GM12874 (cell line): Measurements from ENCODE around the gene ACAT2.
A peak's percentile ranks its signal among the peaks of the same experiment; 100 is the strongest.

Experiments used
- TF ChIP-seq, protein P1 (sequence below): IDR thresholded peaks from 2 replicates; pipeline ENCODE4 v1.5.1; 2011; ENCODE audit warnings: low read depth, mild to moderate bottlenecking, control low read depth, low read length, moderate library complexity; ENCODE audit not compliant: insufficient read depth

The ACAT2 gene

GRCh38 chr6:159727717-159728445 lies 34.0 kb upstream of the ACAT2 start:
- TF ChIP-seq, protein P1, sequence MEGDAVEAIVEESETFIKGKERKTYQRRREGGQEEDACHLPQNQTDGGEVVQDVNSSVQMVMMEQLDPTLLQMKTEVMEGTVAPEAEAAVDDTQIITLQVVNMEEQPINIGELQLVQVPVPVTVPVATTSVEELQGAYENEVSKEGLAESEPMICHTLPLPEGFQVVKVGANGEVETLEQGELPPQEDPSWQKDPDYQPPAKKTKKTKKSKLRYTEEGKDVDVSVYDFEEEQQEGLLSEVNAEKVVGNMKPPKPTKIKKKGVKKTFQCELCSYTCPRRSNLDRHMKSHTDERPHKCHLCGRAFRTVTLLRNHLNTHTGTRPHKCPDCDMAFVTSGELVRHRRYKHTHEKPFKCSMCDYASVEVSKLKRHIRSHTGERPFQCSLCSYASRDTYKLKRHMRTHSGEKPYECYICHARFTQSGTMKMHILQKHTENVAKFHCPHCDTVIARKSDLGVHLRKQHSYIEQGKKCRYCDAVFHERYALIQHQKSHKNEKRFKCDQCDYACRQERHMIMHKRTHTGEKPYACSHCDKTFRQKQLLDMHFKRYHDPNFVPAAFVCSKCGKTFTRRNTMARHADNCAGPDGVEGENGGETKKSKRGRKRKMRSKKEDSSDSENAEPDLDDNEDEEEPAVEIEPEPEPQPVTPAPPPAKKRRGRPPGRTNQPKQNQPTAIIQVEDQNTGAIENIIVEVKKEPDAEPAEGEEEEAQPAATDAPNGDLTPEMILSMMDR = 0 out of 2 replicates have a peak, but pooled peaks have one; percentile 1

- TF ChIP-seq, protein P1 = no peak
Measured at GRCh38 chr6:159728531-159728964, 33.3 kb upstream of the ACAT2 start.

GRCh38 chr6:159729598-159730331 lies 32.1 kb upstream of the ACAT2 start:
- TF ChIP-seq, protein P1 = no peak

DNA sequence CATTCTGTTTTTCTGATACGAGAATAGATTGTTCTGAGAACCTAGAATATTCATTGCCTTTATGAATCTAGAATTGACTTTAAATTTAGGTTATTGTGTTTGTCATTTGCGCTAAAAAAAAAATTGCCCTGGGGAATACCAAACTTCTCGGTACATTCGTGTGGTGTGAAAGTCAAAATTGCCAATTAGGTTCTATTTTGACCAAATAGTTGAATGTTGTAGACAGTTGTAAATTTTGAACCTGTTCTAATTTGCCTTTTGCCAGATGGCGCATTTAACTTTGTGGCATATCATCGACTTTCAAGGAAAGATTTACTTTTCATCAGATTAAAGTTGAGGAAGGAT lies 31.5 kb upstream of the ACAT2 start:
- TF ChIP-seq, protein P1 = no peak

DNA sequence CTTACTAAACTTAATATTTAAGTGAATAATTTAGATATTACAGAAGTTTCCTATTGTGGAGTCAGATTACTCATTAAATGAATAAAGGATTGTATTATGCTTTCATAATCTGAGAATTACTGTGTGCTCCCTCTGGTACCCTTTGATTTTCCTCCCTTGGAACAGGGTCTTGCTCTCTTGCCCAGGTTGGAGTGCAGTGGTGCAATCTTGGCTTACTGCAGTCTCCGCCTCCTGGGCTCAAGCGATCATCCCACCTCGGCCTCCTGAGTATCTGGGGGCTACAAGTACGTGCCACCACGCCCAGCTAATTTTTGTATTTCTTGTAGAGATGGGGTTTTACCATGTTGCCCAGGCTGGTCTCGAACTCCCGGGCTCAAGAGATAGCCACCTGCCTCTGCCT lies 24.9 kb upstream of the ACAT2 start:
- TF ChIP-seq, protein P1 = no peak

DNA sequence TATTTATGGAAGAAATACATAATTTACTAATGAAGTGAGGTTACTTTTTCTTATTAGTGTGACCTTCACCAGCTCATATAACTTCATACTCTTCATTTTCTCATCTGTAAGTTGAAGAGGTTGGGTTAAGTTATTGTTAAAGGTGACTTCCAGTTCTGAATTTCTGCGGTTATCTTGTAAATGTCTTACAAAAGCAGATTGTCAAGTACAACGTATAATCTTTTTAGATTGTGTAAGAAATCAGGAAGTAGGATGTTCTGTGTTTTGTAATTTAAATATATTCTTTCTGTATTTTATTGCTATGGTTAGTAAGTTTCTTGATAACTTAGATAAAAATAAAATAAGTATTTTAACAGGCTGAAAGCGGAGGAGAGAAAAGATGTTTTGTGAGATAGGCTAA lies 22.5 kb upstream of the ACAT2 start:
- TF ChIP-seq, protein P1 = no peak

DNA sequence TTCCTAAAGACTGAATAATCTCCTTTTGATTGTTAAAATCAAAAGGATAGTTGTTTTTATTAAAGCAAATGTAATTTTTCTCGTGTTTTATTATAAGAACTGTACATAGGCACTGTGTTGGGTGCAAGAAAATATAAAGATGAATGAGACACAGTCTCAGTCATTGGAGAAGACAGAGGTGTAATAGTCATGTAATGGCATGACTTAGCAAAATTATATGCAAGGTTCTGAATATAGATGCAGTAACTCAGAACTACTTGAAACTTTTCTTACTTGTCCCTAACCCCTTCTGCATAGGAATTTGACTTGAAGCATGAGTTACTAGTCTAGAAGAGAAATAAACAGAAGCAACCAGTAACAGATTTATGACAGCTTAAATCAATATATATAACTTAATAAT lies 19.7 kb upstream of the ACAT2 start:
- TF ChIP-seq, protein P1 = no peak
